HG03066 (cell line): ENCODE measurements around the gene GBP2.
A peak's percentile ranks its signal among the peaks of the same experiment; 100 is the strongest.

Source experiments
- ATAC-seq: cut with Tn5 transposase; IDR thresholded peaks from one replicate; pipeline ENCODE4 v1.9.1; 2021; ENCODE audit warnings: low read depth; ENCODE audit not compliant: unreplicated experiment

The GBP2 gene, protein sequence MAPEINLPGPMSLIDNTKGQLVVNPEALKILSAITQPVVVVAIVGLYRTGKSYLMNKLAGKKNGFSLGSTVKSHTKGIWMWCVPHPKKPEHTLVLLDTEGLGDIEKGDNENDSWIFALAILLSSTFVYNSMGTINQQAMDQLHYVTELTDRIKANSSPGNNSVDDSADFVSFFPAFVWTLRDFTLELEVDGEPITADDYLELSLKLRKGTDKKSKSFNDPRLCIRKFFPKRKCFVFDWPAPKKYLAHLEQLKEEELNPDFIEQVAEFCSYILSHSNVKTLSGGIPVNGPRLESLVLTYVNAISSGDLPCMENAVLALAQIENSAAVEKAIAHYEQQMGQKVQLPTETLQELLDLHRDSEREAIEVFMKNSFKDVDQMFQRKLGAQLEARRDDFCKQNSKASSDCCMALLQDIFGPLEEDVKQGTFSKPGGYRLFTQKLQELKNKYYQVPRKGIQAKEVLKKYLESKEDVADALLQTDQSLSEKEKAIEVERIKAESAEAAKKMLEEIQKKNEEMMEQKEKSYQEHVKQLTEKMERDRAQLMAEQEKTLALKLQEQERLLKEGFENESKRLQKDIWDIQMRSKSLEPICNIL

DNA sequence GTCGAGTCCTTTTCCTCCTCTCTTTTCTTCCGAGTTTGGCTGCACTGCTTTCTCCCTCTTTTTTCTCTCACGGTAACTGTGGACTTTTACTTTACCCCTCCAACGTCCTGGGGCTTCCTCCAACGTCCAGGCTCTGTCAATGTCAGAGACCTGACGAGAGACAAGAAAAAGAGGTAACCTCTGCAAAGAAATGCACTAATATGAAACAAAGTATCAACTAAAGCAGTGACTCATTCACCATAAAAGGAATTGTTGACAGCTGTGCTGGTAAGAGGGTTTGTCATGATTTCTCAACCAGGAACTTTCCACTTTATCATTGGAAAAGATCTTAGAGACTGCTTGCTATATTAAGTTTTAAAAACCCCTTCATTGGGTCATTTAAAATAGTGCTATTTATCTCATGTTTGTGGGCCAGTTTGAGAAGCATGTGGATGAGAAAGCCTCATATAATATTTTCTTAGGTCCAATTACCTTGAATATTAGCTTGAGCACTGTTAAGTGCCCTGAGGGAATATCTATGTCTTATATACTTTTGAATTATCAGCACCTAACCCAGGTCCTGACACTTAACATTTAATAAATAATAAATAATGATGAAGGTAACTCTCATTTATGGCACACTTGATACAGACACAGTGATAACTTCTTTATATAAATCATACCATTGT, at the start of gene GBP2:
Gene GBP2, minus strand, starts transcription at position 202 of the 668 bp plus-strand sequence. CDS start 4,148 bp downstream, outside the sequence.
- peak; percentile 83 for ATAC-seq

DNA sequence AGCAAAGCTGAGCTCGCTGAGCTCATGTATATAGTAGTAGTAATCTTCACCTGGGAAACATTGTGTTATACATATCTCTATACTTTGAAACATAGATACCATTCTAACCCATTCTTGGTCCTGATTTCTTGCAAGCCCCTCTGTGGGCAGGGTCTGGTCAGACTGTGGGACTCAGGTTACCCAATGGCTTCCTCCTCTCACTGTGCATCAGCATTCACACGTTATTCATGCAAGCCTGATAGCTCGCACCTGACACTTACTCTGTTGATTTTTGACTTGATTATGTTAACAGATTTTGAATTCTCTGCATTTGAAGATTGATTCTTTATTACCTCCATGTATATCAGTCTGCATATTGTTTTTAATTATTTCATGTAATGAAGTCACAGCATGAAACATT, 48.6 kb upstream of the GBP2 start:
- ATAC-seq: no peak

DNA sequence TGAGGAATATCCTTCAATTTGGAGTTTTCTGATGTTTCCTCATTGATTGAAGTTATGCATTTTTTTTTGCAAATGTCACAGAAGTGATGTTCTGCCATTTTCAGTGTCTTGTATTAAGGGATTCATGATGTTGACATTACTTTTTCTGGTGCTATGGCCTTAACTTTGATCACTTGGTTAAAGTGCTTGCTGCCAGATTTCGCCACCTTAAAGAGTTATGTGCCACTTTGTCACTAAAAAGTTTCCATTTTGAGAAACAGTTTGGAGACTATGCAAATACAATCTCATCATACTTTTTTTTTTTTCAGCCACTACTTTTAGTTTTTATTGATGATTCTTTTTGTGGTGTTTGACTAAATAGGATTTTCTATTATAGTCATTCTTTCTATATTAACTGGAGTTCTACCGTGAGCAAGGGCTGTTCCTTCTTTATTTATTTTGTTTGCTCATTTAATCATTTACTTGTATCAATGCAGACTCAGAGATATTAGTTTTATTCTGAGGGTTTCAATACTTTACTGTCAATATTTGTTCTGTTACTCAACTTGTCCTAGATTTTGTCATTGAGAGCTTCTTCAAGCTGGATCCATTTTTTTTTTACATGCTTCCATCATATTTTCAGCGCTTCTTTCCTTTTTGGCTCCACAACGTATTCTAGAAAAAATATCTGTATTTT, 46.7 kb upstream of the GBP2 start:
- no peak for ATAC-seq

DNA sequence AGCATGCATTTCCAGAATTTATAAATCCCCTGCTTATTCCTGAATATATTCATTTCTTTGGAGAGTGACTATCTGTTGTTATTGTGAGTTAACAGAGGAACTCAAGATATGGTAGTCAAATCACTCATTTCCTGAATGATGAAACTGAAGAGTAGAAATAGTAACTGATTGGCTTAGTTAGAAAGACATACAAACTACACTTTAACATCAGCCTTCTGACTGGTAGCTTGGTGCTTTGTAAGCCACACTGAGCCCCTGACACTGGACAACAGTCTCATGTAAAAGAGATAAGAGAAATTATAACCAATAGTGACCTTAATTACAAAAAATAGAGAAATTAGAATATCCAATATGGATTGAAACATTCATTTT, 45.1 kb upstream of the GBP2 start:
- no peak for ATAC-seq

DNA sequence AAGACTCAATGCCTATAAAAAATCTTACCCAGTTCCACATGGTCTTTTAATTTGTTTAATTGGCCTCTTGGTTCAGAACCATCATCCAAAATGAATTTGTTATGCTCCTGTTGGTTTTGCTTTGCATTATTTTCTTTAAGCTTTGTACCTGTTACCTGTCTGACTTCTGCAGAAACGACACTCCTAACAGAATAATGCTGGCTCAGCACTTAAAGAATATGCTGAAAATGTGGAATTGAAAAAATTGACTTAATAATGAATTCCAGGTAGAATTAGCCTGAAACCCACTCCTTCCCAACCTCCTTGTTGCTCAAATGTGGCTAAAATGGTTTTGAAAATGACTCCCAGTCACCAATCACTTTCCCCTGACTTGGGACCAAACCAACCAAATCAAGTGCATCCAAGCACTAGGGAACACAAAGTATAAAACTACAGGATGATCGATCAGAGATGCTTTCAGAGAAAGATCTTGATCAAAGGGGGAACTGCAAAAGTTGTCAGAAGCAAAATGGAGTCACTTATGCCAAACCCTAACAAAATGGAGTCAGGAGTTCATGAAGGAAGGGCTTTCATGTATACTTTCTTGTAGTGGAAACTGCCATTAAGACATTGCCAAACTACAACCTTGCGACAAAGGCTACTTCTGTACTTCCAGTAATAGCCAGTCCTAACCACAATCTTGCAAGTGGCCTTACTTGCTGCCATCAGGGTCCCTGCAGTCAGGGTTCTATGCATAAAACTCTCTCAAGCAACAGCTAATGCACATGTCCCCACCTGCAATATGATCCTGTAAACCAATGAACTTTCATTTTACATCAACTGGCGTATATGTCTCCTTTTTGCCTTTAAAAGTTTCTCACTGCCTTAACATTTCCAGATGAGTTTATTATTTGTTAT, 44.5 kb upstream of the GBP2 start:
- ATAC-seq: no peak

DNA sequence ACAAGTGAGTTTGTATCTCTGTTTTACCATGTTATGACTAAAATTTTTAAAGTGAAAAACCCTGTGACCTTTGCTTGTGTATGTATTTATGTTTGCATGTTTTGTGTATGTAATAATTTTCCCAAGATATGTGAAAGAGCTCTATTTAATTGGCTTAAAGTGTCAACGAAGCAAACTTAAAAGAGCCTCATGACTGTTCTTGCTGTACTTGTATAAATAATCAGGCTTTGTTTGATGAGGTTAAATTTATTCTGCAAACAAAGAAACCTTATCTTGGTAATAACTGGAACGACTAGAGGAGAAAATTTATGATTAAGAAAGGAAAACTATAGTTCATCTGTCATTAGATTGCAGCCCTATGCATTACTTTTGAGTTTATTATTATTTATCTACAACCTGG, 43.3 kb upstream of the GBP2 start:
- no peak for ATAC-seq

DNA sequence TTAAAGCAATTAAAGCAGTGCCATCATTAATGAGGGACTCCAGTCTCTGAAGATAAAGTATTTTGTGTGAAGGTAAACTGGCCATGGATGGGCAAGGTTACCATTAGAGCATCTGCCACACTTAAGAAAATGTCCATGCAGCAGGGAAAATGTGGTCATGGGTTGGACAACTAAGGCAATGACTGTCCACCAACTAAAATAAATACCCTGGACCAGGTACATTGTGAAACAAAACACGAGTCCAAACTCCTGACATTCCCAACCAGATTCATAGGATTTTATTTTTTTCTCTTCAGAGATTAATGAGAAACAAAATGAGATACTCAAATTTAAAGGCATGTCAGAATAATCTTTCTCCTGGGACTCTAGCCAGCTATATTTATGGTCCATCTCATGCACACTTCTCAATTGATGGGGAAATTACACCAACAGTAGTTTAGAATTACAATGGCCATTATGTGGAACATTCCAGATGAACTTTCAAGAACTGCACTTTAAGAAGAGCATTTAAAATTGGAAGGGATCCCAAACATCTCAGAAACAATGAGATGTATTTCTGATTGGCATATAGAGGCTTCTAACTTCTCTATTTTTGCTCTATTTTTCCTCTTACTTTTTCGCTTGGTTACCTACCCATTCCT, 41.8 kb upstream of the GBP2 start:
- no peak for ATAC-seq

DNA sequence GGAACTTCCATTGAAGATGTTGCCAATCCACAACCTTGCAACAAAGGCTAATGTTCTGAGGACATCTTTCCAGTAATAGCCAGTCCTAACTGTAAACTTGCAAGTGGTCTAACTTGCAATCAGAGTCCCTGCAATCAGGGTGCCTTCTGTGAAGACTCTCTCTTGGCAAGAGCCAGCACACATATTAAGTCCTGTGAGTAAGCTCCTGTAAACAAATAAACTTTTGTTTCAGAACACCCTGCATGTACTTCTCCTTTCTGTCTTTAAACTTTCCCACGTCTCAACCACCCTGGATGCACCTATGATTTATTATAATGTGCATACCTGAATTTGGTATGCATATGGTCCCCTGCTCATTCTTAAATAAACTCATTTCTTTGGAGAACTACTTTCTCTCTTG, 40.8 kb upstream of the GBP2 start:
- ATAC-seq: no peak

DNA sequence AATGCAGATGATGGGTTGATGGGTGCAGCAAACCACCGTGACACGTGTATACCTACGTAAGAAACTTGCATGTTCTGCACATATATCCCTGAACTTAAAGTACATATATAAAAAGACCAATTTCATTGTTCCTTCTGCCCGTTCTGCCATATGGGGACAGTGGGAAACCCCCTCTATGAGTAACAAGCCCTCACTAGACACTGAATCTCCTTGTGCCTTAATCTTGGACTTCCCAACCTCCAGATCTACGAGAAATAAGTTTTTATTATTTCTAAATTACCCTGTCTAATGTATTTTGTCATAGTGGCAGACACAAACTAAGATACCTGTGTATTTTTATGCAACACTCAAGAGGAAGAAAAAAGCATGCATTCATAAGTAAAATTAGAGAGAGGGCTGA, 39.9 kb upstream of the GBP2 start:
- no peak for ATAC-seq

DNA sequence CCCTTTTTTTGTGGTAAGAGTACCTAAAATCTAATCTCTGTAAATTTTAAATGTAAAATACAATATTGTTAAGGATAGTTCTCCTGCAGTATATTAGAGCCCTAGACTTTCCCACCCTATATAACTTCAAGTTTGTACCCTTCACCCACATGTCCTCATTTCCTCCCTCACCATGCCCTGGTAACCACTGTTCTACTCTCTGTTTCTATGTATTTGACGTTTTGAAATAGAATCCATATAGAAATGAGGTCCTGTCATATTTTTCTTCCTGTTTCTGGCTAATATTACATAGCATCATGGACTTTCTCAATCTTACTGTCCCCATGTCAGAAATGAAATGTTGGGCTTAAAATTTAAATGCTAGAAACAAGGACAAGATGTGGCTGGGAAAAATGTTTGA, 25.1 kb upstream of the GBP2 start:
- ATAC-seq: no peak

DNA sequence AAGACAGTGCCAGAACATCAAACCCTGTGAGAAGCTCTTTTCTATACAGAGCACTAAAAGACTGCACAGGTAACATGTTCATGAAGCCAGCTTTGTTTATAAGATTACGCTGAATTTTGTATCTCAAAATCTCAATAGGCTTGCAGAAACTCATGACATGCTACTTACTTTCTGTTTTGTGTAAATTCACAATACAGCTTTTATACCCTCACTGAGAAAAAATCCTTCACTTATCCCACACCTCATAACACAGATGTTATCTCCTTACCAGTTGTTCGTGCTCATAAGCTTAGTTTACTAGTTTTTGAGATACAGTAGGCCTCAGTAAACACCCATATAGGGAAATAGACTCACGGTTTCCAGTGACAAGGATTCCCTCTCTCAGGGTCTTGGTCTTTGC, 24.1 kb upstream of the GBP2 start:
- no peak for ATAC-seq

DNA sequence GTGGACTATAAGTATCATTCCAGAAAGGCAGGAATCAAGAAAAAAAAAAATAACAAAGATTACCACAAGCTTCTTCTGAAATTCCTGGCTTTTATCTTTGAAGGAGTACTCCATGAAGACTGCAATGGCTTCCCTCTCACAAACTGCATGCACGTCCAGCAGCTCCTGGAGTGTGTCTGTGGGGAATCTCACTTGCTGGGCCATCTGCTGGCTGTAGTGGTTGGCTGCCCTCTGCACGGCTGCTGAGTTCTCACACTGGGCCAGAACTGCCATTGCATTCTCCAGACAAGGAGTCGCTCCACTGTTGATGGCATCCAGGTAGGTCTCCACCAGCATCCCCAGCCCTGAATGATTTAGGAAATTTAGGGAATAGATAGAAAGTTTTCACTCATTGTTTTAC, 23.3 kb upstream of the GBP2 start:
- no peak for ATAC-seq

DNA sequence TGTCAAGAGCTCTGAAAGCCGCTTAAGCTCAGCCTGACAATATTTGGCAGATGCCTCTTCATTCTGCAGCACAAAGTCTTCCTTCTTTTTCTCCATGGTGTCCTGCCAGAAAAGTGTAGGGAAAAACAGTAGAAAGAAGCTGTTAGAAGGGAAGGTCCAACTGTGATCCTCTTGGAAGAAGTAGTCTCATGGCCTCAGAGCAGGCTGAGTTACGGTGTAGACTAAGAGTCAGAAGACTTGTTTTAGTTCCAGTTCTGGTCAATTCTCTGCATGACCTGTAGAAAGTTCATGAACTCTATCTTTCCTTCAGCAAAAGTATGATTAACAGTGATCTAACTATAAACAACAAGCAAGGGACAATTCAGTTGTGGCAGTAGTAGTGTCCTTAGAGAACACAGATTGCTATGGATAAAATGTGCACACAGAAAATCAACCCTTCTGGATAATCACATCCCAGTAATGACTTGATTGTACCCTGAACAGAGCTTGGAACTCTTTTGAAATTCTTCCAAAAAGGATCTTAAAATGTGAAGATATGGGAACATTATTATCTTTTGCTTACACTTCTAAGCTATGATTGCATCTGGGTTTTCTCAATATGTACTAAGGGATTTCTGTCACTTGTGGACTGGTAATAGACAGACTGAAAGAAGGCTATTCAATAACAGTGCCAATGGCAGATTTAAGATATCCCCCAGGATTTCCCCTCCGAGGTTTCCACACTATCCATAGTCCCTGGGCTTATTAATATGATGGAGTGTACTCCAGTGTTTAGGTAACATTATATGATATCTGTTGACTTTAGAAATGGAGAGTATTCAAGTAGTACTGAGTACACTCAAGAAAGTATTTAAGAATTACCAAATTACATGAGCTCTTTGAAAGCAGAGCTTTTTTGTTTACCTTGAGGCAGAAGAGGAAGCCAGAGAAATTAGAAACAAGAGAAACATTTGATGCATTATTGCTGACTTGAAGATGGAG, 22.1 kb upstream of the GBP2 start:
- no peak for ATAC-seq

DNA sequence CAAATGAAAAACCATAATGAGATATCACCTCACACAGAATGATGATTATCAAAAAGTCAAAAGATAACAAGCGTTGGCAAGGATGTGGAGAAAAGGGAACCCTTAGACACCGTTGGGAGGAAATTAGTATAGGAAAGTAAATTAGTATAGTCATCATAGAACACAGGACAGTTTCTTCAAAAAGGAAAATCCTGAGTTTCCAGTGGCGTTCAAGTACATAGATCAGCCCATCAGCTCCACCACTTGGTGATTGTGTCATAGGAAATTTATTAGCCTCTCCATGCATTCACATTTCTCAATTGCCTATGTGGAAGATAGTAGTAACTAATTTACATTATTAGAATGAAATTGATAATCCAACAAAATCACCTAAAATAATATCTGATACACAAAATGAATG, 20.8 kb upstream of the GBP2 start:
- ATAC-seq: no peak

DNA sequence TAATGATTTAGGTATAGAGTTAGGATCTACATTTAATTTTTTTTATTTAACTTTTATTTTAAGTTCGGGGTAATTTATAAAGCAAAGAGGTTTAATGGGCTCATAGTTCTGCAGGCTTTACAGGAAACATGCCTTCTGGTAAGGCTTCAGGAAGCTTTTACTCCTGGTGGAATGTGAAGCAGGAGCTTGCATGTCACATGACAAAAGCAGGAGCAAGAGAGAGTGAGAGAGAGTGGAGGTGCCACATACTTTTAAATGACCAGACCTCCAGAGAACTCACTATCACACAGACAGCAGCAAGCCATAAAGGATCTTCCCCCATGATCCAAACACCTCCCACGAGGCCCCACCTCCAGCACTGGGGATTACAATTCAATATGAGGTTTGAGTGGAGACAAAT, 17.6 kb upstream of the GBP2 start:
- no peak for ATAC-seq

DNA sequence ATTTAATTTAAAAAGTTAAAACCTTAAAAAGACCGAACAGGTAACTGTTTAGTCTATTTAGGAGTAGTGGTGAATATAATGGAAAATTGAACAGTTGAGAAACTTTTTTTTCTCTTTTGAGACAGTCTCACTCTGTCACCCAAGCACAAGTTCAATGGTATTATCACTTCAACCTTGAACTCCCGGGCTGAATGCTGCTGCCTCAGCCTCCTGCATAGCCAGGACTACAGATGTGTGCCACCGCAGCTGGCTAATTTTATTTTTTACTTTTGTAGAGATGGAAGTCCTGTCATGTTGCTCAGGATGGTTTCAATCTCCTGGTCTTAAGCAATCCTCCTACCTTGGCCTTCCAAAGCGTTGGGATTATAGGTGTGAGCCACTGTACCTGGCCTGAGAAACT, 16.2 kb upstream of the GBP2 start:
- no peak for ATAC-seq

DNA sequence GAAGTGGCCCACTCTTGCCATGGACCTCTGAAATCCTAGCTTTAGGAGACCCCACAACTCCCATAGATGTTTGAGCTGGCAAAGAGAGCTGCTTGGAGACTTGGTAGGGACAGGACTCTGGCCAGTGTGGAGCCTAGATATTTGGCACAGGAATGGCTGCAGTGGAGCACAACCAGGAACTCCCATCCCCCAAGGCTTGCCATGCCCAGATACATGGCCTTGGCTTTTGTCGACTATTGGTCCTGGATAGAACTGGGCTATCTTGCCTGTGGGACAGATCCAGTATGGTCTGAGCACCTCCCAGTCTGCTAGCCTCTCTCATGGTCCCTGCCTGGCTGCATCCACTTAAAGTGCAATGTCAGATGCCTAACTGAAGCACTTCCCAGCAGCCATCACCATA, 7.8 kb upstream of the GBP2 start:
- ATAC-seq: no peak

DNA sequence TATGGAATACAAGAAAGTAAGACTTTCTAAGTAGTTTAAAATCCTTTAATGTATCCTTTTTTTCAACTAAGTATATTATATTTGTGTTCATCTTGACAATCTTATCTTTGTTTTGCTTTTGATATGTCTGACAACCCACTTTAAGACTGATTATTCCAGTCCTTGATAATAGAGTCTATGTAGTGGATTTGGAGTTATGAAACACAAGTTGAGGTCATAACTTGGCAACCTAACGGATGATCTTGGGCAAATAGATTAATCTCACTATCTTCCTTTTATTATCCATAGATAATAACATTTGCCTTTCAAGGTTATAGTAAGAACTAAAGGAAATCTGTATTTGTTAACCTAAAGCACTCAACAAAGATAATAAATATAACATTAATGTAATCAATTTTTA, 4.8 kb upstream of the GBP2 start:
- ATAC-seq: no peak

DNA sequence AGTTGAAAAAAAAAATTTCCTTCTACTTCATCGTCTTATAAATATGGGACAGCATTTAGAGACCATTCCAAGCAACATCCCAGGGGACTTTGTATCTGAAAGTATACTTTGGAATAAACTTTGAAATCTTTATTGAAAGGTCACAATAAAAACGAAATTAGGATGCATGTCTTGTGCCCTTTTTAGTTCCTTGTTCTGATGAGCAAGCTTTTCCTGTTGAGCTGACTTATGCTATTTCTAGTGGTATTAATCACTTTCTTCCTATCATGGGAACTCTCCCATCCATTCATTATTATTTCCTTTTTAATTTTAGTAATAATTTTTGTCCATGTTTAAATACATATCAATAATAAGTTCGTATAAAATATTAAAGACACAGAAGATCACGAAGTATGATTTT, 4.0 kb upstream of the GBP2 start:
- ATAC-seq: no peak
